Ureter (tissue), 1 donor: ENCODE data around the gene GSDMA. TPM values are rescaled to one million over a fixed set of nuclear protein-coding genes. Genes with fewer than 3 reads are reported as not detected.
"Not testable (repeated sequence)": the region's sequence is repeated elsewhere in the genome, so short reads cannot be mapped to it uniquely, and the experiment has no call there.

Experiments used
- DNase-seq: peaks from one replicate; pipeline ENCODE4 v3.0.0-alpha.2; 2020; ENCODE audit warnings: low spot score
- total RNA-seq: library from RNA; stranded (reverse); gene quantifications from one replicate; pipeline ENCODE4 v1.2.4, GENCODE V29; 2023
- donor health status: DM: yes; HTN: yes; CAD: no.

The GSDMA gene
- total RNA-seq, 1 donor from 2014 or later, result 2.4 TPM

DNA sequence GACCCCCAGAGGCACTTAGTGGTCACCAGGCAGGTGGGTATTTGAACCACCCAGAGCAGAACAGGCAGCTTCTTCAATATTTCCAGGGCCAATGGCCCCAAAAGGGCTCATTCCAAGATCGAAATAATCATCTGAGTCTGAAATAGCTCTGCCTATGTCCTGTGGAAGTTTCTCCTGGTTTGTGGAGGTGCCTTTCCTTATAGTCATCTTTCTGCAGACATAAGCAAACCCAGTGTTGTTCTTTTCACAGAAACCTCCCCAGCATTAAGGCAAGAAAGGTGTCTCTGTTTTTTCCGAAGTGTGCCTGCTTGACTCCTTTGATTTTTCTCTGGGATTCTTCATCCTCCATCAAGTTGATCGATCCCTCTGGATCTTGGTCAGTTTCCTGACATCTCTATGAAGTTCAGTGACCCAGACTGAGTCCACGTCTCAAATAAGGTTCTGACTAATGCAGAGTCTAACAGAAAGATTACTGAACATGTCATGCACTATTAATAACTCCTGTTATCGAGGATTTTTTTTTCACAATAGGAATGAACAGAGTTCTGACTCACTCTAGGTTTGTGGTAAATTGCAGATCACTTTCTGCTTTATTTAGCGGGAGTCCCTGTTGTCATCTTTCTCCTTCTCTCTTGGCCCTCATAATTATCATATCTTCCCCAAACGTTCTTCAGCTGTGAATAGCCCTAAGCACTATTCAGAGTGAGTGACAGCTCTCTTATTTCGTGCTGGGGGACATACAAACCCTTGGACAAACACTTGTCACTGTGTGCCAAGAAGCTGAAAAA, 33.8 kb upstream of the GSDMA start:
- DNase-seq, result no peak

DNA sequence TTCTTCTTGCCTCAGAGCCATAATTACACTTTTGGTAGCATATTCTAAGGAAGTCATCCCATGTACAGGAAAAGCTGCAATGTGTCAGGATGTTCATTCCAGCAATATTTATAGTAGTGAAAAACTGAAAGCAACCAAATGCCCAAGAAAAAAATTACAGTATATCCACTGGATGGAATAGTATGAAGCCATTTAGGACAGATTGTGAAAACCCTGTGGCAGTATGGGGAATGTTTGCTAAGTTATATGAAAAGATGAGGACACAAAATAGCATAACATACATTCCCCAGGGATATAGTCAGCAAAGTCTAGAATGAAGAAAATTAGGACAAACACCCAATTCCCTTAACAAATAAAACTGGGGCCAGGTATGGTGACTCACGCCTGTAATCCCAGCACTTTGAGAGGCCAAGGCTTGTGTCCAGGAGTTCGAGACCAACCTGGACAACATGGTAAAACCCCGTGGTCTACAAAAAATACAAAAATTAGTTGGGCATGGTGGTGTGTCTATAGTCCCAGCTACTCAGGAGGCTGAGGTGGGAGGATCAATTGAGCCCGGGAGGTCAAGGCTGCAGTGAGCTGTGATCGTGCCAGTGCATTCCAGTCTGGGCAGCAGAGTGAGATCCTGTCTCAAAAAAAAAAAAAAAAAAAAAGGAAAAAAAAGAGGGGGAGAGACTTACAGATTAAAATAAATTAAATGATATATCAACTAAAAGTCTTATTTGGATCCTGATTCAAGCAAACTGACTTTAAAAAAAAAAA, 33.0 kb upstream of the GSDMA start:
- DNase-seq, result no peak

DNA sequence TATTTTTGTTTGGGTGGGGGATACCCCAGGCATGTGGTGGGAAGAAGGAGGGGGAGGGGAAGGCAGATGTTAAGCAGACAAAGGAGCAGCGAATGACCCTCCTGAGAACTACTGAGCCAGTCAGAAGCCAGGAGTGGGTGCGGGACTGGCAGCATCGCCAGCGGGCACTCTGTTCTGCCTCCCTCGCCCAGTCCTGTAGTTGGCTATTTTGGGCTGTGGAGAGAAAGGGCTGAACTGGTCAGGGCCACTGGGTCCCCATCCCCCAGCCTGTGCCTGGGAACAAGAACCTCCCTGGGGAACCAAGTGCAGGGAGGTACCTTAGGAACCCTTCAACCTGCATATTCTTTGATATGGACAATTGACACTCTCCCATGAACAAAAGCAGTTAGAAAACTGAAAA, 28.9 kb upstream of the GSDMA start:
- DNase-seq, result no peak

DNA sequence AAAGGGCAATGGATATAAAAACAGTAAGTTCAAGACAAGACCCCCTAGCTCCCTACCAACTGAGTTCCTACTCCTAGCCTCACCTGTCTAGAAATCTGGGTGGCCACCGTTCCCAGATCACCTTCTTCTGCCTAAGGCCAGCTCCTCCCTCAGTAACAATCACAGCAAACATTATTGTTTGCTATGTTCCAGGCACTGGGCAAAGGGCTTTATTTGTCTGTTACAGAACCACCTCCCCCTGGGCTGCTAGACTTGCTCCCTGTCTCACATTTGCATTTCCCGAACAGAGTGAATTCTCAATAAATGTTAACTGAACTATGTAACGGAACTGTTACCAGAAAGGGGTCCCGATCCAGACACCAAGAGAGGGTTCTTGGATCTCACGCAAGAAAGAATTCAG, 28.5 kb upstream of the GSDMA start:
- no peak for DNase-seq

DNA sequence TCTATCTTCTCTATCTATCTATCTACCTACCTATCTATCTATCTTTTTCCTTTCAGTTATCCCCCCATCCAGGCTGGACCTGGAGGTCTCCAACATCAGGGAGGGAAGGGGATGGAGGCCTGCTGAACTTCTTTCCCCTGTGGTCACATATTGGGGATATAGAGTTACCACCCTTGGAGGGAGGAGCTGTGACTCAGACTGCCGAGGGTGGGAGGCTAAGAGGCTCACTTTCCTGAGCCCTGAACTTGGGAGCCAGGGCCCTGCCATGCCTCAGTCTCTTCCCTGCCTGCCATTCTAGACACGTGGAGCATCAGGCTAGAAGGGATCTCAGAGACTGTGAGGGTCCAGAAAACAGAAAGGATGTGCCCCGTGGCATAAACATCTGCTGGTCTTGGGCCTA, 26.9 kb upstream of the GSDMA start:
- no peak for DNase-seq

DNA sequence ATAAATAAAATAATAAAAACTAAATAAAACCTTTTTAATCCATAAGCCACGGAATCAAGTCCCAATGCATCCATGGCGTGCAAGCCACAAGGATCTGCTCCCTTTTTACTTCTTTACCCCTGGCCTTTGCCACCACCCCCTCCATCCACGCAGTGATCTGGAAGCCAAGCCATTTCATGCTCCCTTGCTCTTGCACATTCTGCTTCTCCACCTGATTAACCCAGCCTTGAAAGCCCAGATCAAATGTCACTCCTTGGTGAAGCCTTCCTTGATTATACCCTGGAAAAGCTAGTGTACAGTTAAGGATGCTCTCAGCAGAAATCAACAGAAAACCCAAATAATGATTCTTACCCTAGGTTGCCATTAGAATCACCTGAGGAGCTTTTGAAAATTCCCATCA, 25.4 kb upstream of the GSDMA start:
- no peak for DNase-seq

DNA sequence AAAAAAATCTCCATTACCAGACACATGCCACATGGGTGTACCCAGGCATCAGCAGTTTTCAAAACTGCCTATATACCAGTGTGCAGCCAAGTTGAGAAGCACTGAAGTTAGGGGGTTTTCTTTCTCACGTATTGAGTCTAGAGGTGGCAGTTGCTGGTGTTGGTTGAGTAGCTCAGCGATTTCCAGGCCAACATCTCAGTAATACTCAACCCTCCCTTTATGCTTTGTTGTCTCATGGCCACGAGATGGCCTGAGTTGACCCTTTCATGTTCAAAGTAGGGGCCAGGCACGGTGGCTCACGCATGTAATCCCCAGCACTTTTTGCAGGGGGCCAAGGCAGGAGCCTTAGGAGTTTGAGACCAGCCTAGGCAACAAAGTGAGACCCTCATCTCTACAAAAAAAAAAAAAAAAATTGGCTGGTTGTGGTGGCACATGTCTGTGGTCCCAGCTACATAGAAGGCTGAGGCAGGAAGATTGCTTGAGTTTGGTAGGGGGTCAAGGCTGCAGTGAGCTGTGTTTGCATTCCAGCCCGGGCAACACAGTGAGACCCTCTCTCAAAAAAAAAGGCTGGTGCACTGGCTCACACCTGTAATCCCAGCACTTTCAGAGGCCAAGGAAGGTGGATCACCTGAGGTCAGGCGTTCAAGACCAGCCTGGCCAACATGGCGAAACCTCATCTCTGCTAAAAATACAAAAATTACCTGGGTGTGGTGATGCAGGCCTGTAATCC, 24.5 kb upstream of the GSDMA start:
- DNase-seq, result no peak

DNA sequence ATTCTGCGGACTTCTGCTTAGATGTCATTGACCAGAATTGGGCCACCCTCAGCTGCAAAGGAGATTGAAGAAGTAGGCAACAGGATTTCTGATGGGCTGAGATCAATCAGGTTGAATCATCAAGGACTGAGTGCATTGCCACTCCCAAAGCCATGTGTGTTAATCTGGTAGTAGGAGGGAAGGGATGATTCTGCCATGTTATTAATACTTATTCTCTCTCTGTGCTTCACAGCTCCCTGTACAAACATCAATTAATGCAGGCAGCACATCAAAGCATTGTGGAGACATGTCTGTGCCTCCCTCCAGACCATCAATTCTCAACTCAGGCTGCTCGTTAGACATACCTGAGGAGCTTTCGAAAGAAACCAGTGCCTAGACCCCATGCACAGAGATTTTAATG, 23.7 kb upstream of the GSDMA start:
- no peak for DNase-seq

DNA sequence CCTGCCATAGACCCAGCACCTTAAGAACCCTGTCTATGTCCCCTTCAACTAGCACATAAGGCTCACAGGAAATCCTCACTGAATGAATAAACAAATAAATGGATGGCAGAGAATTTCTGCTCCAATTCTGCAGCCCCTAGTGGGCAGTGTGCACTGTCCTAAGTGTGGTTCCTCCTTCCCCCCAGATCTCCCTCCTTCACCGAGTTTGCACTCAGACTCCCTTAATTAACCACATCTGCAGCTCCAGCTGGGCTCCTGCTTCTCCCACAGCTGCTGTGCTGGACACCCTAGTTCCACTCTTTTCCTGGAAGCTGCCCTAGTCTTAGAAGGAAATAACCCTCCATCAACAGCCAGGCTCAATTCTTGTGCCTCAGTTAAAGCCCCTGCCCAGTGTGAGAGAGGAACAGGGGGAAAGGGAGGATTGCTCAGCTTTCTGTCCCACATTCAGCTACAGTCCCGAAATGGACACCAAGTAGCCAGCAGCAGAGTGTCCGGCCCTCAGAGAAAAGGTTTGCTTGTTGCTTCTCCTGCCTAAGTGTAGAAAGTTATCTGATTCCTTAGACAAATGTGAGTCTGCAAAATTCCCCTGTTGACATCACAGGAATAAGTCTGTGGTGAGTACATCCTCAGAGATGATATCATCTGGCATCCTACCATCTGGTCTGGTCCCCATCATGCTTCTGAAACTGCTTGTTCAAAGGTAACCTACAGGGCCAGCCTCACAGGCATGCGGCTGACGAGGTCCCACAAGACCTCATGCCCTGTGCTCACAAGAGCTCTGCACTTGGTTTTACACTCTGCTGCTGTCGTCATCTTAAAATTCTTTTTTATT, 23.0 kb upstream of the GSDMA start:
- no peak for DNase-seq

DNA sequence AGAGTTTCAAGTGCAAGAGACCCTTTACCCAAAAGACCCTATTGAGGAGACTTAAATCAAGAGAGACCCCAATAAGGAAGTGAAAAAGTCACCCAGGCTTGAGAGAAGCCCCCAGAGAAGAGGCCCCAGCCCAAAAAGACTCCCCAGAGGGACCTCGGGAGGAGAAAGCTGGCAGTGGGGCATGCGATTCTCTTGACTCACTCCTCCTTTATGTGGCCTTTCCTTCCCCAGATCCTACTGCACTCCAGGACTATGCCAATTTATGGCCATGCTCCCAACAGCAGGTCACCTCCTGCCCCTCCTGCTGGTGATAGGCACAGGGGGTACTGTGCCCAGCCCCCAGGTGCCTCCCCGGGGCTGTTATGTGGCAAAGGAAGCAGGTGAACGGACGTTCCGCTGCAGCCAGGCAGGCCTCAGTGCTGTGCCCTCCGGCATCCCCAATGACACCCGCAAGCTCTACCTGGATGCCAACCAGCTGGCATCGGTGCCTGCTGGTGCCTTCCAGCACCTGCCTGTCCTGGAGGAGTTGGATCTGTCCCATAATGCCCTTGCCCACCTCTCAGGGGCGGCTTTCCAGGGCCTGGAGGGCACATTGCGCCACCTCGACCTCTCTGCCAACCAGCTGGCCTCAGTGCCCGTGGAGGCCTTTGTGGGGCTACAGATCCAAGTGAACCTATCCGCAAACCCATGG, 19.0 kb upstream of the GSDMA start:
- DNase-seq, result no peak

DNA sequence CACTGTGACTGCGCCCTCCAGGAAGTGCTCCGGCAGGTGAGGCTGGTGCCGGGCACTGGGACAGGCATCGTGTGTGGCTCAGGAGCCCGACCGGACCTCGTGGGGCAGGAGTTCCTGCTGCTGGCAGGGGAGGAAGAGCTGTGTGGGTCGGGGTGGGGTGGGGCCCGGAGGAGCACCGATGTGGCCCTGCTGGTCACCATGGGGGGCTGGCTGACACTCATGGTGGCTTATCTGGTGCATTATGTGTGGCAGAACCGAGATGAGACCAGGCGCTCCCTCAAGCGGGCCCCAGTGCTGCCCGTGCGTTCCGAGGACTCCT, 18.5 kb upstream of the GSDMA start:
- no peak for DNase-seq

DNA sequence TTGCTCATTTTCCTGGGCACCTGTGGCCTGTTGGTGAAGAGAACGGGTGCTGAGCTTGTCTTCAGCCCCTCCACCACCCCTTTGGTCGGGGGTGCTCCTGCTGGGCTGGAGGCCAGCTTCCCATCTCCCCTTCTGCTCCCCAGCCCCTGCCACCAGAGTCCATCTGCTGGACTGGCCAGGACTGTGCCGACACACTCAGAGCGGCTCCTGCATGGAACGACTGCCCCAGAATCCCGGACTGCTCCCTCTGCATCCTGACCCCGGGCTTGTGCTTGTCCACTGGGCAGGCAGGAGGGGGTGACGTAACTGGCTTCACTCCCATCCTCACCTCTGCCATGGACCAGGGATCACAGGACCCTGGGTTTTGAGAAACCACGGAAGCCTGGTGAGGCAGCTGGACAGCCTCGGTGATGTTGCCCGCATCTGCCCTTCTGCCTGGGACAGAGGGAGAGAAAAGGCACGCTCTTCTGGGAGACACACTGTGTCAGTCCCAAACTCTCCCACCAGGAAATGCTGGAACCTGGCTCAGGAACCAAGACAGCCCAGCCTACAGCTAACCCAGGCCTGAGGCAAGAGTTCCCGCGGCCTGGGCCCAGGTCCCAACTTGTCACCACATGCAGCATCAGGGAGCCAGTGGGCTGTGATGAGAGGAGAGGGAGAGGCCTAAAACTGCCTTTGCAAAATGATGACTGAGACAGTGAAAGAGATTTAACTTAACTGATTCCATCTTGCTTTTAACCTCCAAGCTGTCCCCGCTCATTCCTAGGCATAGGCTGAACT, 16.1 kb upstream of the GSDMA start:
- DNase-seq, result no peak

DNA sequence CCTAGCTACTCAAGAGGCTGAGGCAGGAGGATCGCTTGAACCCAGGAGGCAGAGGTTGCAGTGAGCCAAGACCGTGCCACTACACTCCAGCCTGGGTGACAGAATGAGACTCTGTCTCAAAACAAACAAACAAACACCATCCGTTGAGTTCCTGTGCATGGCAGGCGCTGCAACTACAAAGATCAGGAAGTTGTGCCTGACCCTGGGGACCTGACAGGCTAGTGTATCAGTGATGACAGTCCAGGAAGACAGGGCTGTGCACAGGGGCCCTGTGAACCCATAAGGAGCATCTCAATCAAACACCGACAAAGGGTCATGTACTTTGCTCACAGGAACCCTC, 14.3 kb upstream of the GSDMA start:
- DNase-seq, result not testable (repeated sequence)

DNA sequence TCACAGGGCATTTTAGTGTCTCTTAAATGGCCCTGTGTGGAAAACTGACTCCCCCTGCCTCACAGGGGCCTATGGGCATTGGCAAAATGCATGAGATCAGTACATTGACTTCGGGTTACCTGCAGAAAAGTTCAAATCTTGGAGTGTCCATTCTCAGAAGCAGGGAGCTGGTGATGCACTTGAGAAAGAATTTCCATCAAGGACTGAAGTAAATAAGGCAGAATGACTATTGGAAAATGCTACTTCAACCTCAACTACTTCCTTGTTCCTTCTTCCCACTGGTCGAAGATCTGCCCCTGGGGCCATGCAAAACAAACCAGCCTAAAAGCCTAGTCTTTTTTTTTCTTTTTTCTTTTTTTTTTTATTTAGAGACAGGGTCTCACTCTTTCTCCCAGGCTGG, 13.8 kb upstream of the GSDMA start:
- no peak for DNase-seq

DNA sequence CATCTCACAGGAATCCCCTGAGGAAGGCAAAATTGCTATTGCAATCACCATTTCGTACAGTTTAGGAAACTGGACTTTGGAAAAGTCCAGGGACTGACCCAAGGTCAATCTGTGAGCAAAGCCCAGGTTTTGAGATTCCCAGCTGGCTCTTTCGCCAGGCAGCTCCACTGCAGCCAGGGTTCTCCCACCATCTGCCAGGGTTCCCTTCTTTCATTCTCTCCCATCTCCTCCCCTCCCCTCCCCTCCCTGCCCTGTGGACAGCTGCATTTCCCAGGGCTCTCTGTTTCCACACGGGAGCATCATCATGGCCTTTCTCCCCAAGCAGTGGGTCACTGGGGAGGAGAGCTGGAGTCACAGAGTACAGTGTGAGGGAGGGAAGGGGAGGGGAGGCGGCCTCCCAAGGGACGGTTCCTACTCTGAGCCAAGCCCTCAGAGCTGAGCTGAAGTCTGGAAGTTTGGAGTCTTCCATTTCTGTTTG, 11.9 kb upstream of the GSDMA start:
- no peak for DNase-seq

DNA sequence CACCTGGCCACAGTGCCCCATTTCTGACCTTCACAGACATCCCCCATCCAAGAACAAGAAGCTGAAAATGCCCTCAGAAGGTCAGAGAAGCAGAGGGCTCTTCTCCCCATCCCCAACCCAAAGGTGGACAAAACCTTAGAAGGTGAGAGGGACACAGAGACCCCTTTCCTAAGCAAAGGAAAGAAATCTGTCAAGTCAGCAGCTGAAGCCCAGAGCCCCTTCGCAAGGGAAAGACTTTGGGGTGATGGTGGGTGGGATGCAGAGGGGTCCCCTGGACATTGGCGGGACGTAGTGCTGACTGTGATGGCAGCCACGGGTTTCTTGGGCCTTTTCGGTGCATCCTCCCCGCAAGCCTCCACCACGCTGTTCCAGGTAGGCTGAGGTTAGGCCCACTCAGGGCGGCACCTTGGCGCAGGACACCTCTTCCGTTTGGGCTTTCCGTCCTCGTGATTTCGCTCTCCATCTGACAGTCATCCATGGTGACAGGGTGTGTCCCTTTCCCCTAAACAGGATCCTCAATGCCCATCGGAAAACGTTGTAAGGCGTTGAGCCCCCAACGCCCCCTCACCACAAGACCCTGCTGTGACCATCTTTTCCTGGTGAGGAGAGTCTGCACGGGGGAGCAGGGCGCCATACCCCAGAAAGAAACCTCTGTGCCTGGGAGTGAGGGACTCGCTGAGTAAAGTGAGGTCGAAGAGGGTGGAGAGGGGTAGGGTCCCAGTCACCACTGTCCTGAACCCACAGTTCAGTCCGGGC, 10.7 kb upstream of the GSDMA start:
- DNase-seq, result peak; percentile 52

DNA sequence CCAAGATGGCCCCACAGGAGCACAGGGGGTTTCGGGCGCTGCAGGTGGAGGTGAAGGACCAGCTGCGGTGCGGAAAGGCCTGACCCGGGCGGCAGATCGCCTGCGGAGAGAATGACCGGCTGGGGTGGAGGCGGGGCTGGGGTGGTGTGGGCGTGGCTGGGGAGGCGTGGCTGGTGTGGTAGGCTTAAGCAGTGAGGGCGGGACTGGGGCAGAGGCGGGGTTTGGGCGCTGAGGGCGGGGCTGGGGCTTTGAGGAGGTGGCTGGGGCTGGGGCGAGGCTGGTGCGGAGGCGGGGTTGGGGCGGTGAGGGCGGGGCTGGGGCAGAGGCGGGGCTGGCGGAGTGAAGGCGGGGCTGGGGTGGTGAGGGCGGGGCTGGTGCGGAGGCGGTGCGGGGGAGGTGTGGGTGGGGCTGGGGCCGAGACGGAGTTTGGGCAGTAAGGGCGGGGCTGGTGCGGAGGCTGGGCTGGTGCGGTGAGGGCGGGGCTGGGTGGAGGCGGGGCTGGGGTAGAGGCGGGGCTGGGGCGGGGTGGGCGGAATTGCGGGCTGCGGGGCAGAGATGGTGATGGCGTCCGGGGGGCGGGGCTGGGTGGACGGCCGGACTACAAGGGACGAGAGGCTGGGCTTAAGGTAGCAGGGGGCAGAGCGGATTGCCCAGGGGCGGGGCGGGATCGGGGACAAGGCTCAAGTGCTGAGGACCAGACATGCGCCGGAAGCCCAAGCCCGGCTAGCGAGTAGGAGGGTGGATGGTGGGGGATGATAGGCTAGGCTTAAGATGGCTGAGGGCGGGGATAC, 9.9 kb upstream of the GSDMA start:
- peak; percentile 98 for DNase-seq

DNA sequence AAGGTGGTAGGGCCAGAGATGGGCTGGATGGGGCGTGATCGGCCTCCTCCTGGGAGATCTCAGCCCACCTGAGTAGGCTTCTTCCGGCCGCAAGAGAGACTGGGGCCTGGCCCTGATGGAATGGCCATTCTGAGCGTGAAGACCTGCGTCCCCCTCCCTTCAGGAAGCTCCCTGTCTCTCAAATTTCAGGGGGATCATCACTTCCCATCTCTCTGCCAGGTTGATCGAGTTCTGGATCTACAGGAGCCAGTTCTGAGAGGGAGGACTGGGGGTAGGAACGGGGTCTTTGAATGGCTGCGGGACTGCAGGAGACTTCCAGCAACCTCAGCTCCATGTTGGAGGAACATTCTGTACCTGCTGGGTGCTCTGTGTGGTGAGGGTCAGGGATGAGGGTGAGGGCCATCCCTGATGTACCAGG, 9.3 kb upstream of the GSDMA start:
- DNase-seq, result no peak

DNA sequence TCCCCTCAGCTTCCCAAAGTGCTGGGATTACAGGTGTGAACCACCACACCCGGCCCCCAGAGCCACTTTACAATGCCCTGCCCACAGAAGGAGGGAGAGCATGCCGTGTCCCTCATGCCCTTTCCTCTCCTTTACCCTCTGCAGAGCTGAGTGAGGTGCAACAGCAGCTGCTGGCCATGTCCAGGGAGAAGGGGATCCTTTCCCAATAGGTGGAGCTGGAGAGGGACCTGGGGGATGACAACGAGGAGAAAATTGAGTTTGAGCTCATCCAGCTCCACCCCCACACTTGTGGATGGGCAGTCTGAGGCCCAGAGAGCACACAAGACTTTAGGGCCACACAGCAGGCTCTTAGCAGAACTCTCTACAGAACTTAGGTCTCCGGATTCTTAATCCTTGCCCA, 7.9 kb upstream of the GSDMA start:
- DNase-seq, result no peak
